Activated CD8-positive, alpha-beta memory T cell treated with anti-CD3 and anti-CD28 coated beads, Interleukin-2, amount 50 U/mL, for 24 hours (primary cell): ENCODE data around the gene WBP1L.
"Not testable (repeated sequence)": the region's sequence is repeated elsewhere in the genome, so short reads cannot be mapped to it uniquely, and the experiment has no call there.

Source experiments
- DNase-seq: peaks from one replicate; pipeline ENCODE4 v3.0.0-alpha.2; 2020; ENCODE audit errors: extremely low read depth

The WBP1L gene

GRCh38 chr10:102838276-102838927, 94.7 kb downstream of the WBP1L start:
- DNase-seq = not testable (repeated sequence)

- DNase-seq = no peak
Observed at GRCh38 chr10:102841827-102842345, 98.1 kb downstream of the WBP1L start.

- DNase-seq = not testable (repeated sequence)
Observed at GRCh38 chr10:102843139-102843538, 99.4 kb downstream of the WBP1L start.

GRCh38 chr10:102844190-102844776, 100.5 kb downstream of the WBP1L start:
- not testable (repeated sequence) for DNase-seq

GRCh38 chr10:102845352-102845902, 101.7 kb downstream of the WBP1L start:
- DNase-seq = no peak

GRCh38 chr10:102850025-102850518, 106.3 kb downstream of the WBP1L start:
- no peak for DNase-seq

- not testable (repeated sequence) for DNase-seq
Observed at GRCh38 chr10:102853237-102853636, 109.5 kb downstream of the WBP1L start.

- DNase-seq = not testable (repeated sequence)
Observed at GRCh38 chr10:102855731-102856436, 112.1 kb downstream of the WBP1L start.

GRCh38 chr10:102856758-102857424, 113.1 kb downstream of the WBP1L start:
- DNase-seq = no peak

GRCh38 chr10:102859911-102860310, 116.2 kb downstream of the WBP1L start:
- no peak for DNase-seq

GRCh38 chr10:102863660-102864059, 119.9 kb downstream of the WBP1L start:
- no peak for DNase-seq

- DNase-seq = no peak
Observed at GRCh38 chr10:102865620-102866019, 121.9 kb downstream of the WBP1L start.
